ENCODE results near the gene IFT80.
A peak's percentile ranks its signal among the peaks of the same experiment; 100 is the strongest.

DNA sequence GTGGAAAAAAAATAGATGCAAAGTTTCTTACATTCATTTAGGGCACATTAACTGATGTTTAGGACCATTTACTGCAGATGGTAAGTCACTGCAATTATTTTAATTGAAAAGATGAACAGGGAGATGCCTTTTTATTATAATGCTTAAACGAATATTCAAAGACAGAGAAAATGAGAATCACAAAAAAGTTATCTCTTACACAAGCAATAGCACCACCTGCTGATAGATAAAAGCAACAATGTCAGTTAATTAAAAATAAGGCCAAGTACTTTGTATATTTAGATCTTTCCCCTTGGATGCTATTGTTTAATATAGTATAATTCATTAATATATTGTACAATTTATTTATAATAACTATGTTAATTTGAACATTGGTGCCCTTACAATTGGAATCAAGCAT, 55.9 kb downstream of the IFT80 start:
- TF ChIP-seq, protein P1, sequence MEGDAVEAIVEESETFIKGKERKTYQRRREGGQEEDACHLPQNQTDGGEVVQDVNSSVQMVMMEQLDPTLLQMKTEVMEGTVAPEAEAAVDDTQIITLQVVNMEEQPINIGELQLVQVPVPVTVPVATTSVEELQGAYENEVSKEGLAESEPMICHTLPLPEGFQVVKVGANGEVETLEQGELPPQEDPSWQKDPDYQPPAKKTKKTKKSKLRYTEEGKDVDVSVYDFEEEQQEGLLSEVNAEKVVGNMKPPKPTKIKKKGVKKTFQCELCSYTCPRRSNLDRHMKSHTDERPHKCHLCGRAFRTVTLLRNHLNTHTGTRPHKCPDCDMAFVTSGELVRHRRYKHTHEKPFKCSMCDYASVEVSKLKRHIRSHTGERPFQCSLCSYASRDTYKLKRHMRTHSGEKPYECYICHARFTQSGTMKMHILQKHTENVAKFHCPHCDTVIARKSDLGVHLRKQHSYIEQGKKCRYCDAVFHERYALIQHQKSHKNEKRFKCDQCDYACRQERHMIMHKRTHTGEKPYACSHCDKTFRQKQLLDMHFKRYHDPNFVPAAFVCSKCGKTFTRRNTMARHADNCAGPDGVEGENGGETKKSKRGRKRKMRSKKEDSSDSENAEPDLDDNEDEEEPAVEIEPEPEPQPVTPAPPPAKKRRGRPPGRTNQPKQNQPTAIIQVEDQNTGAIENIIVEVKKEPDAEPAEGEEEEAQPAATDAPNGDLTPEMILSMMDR (IDR thresholded peaks at IDR 0.05): peak; percentile 31 to 38 (median 34)
- no peak for TF ChIP-seq POLR2A (IDR thresholded peaks at IDR 0.05)

All from uterus (tissue), 2 donors.